Activated naive CD4-positive, alpha-beta T cell treated with anti-CD3 and anti-CD28 coated beads for 36 hours (primary cell): ENCODE measurements around the gene AQP4. TPM values are rescaled to one million over a fixed set of nuclear protein-coding genes. Genes with fewer than 3 reads are reported as not detected.

Source experiments
- CTCF ChIA-PET: fragments of 350-600 bp; sonication (Branson Sonifier 250); formaldehyde crosslinking; loops from one replicate; lab custom pipeline; 2021; ENCODE audit warnings: antibody characterized with exemption; lab: Charles Lee
- DNase-seq: peaks from one replicate; pipeline ENCODE4 v3.0.0-alpha.2; 2020
- H3K27ac Mint-ChIP-seq: one replicate; pipeline ENCODE4 v1.8.0; 2021; ENCODE audit warnings: mild to moderate bottlenecking, mixed read lengths
- H3K27me3 Mint-ChIP-seq: one replicate; pipeline ENCODE4 v1.8.0; 2021; ENCODE audit warnings: low read depth, mixed read lengths
- H3K36me3 Mint-ChIP-seq: one replicate; pipeline ENCODE4 v1.8.0; 2021; ENCODE audit warnings: low read depth, mixed read lengths
- H3K4me1 Mint-ChIP-seq: one replicate; pipeline ENCODE4 v1.8.0; 2021; ENCODE audit warnings: low read depth, mixed read lengths
- H3K4me3 Mint-ChIP-seq: one replicate; pipeline ENCODE4 v1.8.0; 2021; ENCODE audit warnings: mild to moderate bottlenecking, moderate library complexity, mixed read lengths
- H3K9me3 Mint-ChIP-seq: one replicate; pipeline ENCODE4 v1.8.0; 2021; ENCODE audit warnings: mixed read lengths
- intact Hi-C: fragments of 100-400 bp; cut with micrococcal nuclease; formaldehyde crosslinking; loops from one replicate; pipeline ENCODE4 v1.15.1; 2023
- total RNA-seq, 2 experiments: library from RNA; stranded (reverse); gene quantifications; one replicate each; pipeline ENCODE4 v1.2.3, GENCODE V29; 2021

AQP4 gene
- total RNA-seq, 2 experiments from 2014 or later: not detected

- H3K36me3 Mint-ChIP-seq: no peaks in the 10 kb centered on the region
- intact Hi-C loops: no loop called here
- H3K9me3 Mint-ChIP-seq: no peaks in the 10 kb centered on the region
- no peak for DNase-seq
- H3K4me1 Mint-ChIP-seq: no peaks in the 10 kb centered on the region
- CTCF ChIA-PET: no interaction called here
- H3K4me3 Mint-ChIP-seq: no peak overlapping the region
- H3K27me3 Mint-ChIP-seq: no peaks in the 10 kb centered on the region
- H3K27ac Mint-ChIP-seq: no peak overlapping the region
These were observed 38.8 kb downstream of the AQP4 start for GRCh38 chr18:26826656-26827235.

- H3K27ac Mint-ChIP-seq: no peak overlapping the region
- CTCF ChIA-PET: no interaction called here
These were observed 44.3 kb downstream of the AQP4 start for GRCh38 chr18:26821181-26821580.

DNA sequence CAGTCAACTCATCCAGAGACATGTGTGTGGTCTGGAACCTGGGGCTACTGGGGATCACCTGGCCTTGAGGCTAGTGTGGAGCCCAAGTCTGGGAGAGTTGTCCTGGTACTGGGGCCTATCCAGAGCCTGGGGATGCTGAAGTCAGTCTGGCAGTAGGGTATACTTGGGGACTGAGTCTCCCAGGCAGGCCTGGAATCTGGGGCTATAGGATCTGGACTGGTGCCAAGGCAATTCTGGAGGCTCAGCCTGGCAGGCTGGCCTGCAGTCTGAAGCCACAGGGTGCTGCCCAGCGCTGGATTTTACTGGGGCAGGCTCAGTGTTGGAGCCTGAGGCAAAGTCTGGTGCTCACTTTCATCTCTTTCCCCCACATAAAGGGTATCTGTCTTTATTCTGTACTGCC, 46.5 kb downstream of the AQP4 start:
- H3K9me3 Mint-ChIP-seq: peaks cover 17% of the 10 kb centered on the region
- no peaks in the 10 kb centered on the region for H3K36me3 Mint-ChIP-seq
- H3K27ac Mint-ChIP-seq: no peak overlapping the region
- no peaks in the 10 kb centered on the region for H3K4me1 Mint-ChIP-seq
- no peaks in the 10 kb centered on the region for H3K27me3 Mint-ChIP-seq
- CTCF ChIA-PET: interaction anchor here (0.7 kb wide), 1 partner anchor 31 kb away, joined by 3 read pairs; no protein-coding TSS in a partner anchor
- no peak for DNase-seq
- no peak overlapping the region for H3K4me3 Mint-ChIP-seq
- intact Hi-C loops: no loop called here

More at GRCh38 chr18:26821181-26821580, 44.3 kb downstream of the AQP4 start:
- Mint-ChIP-seq H3K4me1 (no peaks in the 10 kb centered on the region), H3K9me3 (peaks cover 17% of the 10 kb centered on the region), H3K36me3 (no peaks in the 10 kb centered on the region), H3K27me3 (no peaks in the 10 kb centered on the region), H3K4me3 (no peak overlapping the region)
- intact Hi-C loops: no loop called here
- DNase-seq: no peak

DNA sequence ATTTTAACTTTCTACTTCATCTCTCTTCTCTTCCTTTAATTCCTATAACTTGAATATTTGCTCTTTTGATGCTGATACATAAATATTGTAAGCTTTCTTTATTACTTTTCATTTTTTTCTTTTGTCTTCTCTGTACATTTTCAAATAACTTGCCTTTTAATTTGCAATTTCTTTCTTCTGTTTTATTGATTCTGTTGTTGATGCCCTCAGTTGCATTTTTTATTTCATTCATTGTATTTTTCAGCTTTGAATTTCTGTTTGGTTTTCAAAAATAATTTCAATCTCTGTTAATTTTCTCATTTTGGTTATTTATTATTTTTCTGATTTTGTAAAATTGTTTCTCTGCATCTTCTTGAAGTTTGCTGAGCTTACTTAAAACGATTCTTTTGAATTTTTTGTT, 47.0 kb downstream of the AQP4 start:
- Mint-ChIP-seq H3K36me3 (no peaks in the 10 kb centered on the region), H3K27me3 (no peaks in the 10 kb centered on the region), H3K9me3 (peaks cover 17% of the 10 kb centered on the region), H3K4me3 (no peak overlapping the region), H3K4me1 (no peaks in the 10 kb centered on the region), H3K27ac (no peak overlapping the region)
- DNase-seq: no peak
- intact Hi-C loops: no loop called here
- CTCF ChIA-PET: interaction anchor here (0.7 kb wide), 1 partner anchor 32 kb away, joined by 3 read pairs; no protein-coding TSS in a partner anchor

GRCh38 chr18:26813043-26813442, 52.5 kb downstream of the AQP4 start:
- DNase-seq: peak; percentile 22

DNA sequence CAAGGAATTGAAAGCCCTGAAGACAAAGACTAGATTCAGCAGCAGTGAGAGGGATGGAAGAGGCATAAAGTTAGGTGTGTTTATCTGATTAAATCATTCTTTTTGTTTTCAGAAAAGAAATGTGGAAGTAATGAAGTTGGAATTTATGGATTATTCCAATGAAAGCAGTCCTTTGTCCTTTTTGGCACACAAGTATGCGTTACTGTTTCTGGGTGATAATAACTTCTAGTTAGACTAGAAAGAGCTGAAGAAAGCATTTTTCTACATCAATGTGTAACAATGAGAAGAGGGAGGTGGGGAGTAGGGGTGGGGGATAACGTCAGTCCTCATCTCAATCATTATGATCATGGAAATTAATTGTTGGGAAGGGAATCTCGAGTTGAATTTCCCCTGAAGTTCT, 53.0 kb downstream of the AQP4 start:
- intact Hi-C loops: loop anchor here (5.0 kb wide), 1 partner anchor 785 kb away; no protein-coding TSS in a partner anchor
- CTCF ChIA-PET: no interaction called here
- no peaks in the 10 kb centered on the region for H3K4me1 Mint-ChIP-seq
- DNase-seq: no peak
- H3K4me3 Mint-ChIP-seq: no peak overlapping the region
- H3K27me3 Mint-ChIP-seq: peaks cover 2% of the 10 kb centered on the region
- H3K36me3 Mint-ChIP-seq: no peaks in the 10 kb centered on the region
- H3K9me3 Mint-ChIP-seq: peaks cover 9% of the 10 kb centered on the region
- H3K27ac Mint-ChIP-seq: no peak overlapping the region

More at GRCh38 chr18:26813043-26813442, 52.5 kb downstream of the AQP4 start:
- intact Hi-C loops: loop anchor here (5.0 kb wide), 1 partner anchor 784 kb away; no protein-coding TSS in a partner anchor
- no peak overlapping the region for H3K27ac Mint-ChIP-seq
- no peaks in the 10 kb centered on the region for H3K36me3 Mint-ChIP-seq
- H3K4me1 Mint-ChIP-seq: no peaks in the 10 kb centered on the region
- H3K27me3 Mint-ChIP-seq: peaks cover 2% of the 10 kb centered on the region
- peaks cover 11% of the 10 kb centered on the region for H3K9me3 Mint-ChIP-seq
- CTCF ChIA-PET: no interaction called here
- no peak overlapping the region for H3K4me3 Mint-ChIP-seq

DNA sequence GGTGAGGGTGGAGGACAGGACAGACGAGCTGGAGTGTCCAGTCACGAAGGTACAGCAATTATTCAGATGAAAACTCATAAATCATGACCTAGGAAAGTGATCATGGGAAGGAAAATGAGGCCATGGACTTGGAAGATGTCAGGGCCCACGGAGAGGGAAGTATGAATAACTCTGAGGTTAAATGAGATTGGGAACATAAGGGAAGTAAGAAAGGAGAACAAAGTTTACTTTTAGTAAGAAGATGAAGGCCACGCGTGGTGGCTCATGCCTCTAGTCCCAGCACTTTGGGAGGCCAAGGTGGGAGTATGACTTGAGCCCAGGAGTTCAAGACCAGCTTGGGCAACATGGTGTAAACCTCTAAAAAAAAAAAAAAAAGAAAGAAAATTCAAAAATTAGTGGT, 56.2 kb downstream of the AQP4 start:
- peaks cover 2% of the 10 kb centered on the region for H3K27me3 Mint-ChIP-seq
- no peaks in the 10 kb centered on the region for H3K36me3 Mint-ChIP-seq
- H3K27ac Mint-ChIP-seq: no peak overlapping the region
- intact Hi-C loops: no loop called here
- no peak for DNase-seq
- CTCF ChIA-PET: no interaction called here
- no peak overlapping the region for H3K4me3 Mint-ChIP-seq
- no peaks in the 10 kb centered on the region for H3K4me1 Mint-ChIP-seq
- peaks cover 6% of the 10 kb centered on the region for H3K9me3 Mint-ChIP-seq

- no peaks in the 10 kb centered on the region for H3K4me1 Mint-ChIP-seq
- intact Hi-C loops: no loop called here
- CTCF ChIA-PET: no interaction called here
- peaks cover 6% of the 10 kb centered on the region for H3K9me3 Mint-ChIP-seq
- no peak for DNase-seq
- H3K27me3 Mint-ChIP-seq: peaks cover 2% of the 10 kb centered on the region
- no peak overlapping the region for H3K4me3 Mint-ChIP-seq
- H3K36me3 Mint-ChIP-seq: no peaks in the 10 kb centered on the region
- no peak overlapping the region for H3K27ac Mint-ChIP-seq
These were observed 59.3 kb downstream of the AQP4 start for GRCh38 chr18:26806224-26806623.

DNA sequence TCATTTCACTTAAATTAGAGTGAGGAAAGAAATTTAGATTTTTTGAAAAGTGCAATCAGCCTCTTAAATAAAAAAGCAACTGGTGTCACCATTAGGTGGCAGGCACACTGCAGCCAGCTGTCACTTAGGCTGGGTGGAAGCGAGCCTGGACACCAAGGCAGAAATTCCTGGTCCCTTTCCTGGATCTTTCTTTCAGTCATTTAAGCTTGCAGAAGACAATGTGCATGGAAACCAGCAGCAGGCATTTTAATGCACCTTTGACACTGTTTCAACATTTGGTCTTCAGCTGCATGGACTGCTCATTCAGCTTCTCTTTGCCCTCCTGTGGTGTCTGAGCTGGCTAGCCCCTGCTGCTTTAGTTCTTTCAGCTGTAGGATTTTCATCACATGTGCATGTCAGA, 61.0 kb downstream of the AQP4 start:
- CTCF ChIA-PET: no interaction called here
- H3K27ac Mint-ChIP-seq: no peak overlapping the region
- H3K4me3 Mint-ChIP-seq: no peak overlapping the region
- H3K9me3 Mint-ChIP-seq: peaks cover 5% of the 10 kb centered on the region
- DNase-seq: no peak
- H3K4me1 Mint-ChIP-seq: no peaks in the 10 kb centered on the region
- intact Hi-C loops: no loop called here
- H3K36me3 Mint-ChIP-seq: no peaks in the 10 kb centered on the region
- no peaks in the 10 kb centered on the region for H3K27me3 Mint-ChIP-seq

- H3K27me3 Mint-ChIP-seq: no peaks in the 10 kb centered on the region
- H3K4me1 Mint-ChIP-seq: no peaks in the 10 kb centered on the region
- no peak overlapping the region for H3K4me3 Mint-ChIP-seq
- no peak for DNase-seq
- intact Hi-C loops: no loop called here
- no peaks in the 10 kb centered on the region for H3K36me3 Mint-ChIP-seq
- H3K9me3 Mint-ChIP-seq: peaks cover 9% of the 10 kb centered on the region
- CTCF ChIA-PET: no interaction called here
- H3K27ac Mint-ChIP-seq: no peak overlapping the region
These were observed 61.9 kb downstream of the AQP4 start for GRCh38 chr18:26803643-26804042.

GRCh38 chr18:26802330-26803200, 62.9 kb downstream of the AQP4 start:
- Mint-ChIP-seq H3K9me3 (peaks cover 13% of the 10 kb centered on the region), H3K4me1 (no peaks in the 10 kb centered on the region), H3K36me3 (no peaks in the 10 kb centered on the region), H3K27me3 (no peaks in the 10 kb centered on the region), H3K4me3 (no peak overlapping the region), H3K27ac (no peak overlapping the region)
- no peak for DNase-seq
- CTCF ChIA-PET: no interaction called here
- intact Hi-C loops: no loop called here
